Astrocyte of the cerebellum (primary cell): ENCODE measurements around the gene ARHGAP26.

Source experiments
- DNase-seq: peaks from one replicate; pipeline ENCODE4 v3.0.0-alpha.2; 2011; ENCODE audit warnings: low read depth
- H3K4me3 ChIP-seq: 2 replicates; pipeline ENCODE4 v1.5.1; 2011; ENCODE audit warnings: mild to moderate bottlenecking, low read depth, low read length, moderate library complexity
- CTCF ChIP-seq: IDR thresholded peaks from 2 replicates; pipeline ENCODE4 v1.5.1; 2012; ENCODE audit warnings: low read length, low read depth, moderate library complexity, mild to moderate bottlenecking; ENCODE audit errors: missing control alignments
- in situ Hi-C: cut with HindIII; loops from 2 replicates; pipeline ENCODE4 v1.10.0; 2017; ENCODE audit warnings: low sequenced_read_pairs

The ARHGAP26 gene

GRCh38 chr5:142966121-142966420, 195.9 kb downstream of the ARHGAP26 start:
- H3K4me3 ChIP-seq = no peak overlapping the region
- DNase-seq = no peak
- no peak for TF ChIP-seq CTCF
- in situ Hi-C loops = no loop called here

- no peak for TF ChIP-seq CTCF
- H3K4me3 ChIP-seq = no peak overlapping the region
- DNase-seq = no peak
- in situ Hi-C loops = no loop called here
These were observed 199.0 kb downstream of the ARHGAP26 start for GRCh38 chr5:142969186-142969585.

- in situ Hi-C loops = no loop called here
- H3K4me3 ChIP-seq = no peak overlapping the region
- no peak for DNase-seq
- TF ChIP-seq CTCF = no peak
These were observed 199.7 kb downstream of the ARHGAP26 start for GRCh38 chr5:142969624-142970439.

GRCh38 chr5:142970440-142971030, 200.4 kb downstream of the ARHGAP26 start:
- TF ChIP-seq CTCF = no peak
- no peak overlapping the region for H3K4me3 ChIP-seq
- in situ Hi-C loops = no loop called here
- no peak for DNase-seq

GRCh38 chr5:142971303-142972013, 201.3 kb downstream of the ARHGAP26 start:
- no peak for TF ChIP-seq CTCF
- in situ Hi-C loops = no loop called here
- no peak overlapping the region for H3K4me3 ChIP-seq
- no peak for DNase-seq

- no peak for TF ChIP-seq CTCF
- in situ Hi-C loops = no loop called here
- no peak for DNase-seq
- no peak overlapping the region for H3K4me3 ChIP-seq
These were observed 201.9 kb downstream of the ARHGAP26 start for GRCh38 chr5:142972064-142972570.
